Thoracic aorta (tissue), 2 donors: ENCODE results near the gene RUFY4. TPM values are rescaled to one million over a fixed set of nuclear protein-coding genes. Genes with fewer than 3 reads are reported as not detected.

ENCODE experiments used
- ATAC-seq: fragments of 150-250 bp; one replicate; pipeline ENCODE4 v1.8.0; 2017; ENCODE audit warnings: low read depth; ENCODE audit not compliant: insufficient number of reproducible peaks, low FRiP score
- DNase-seq: peaks from one replicate; pipeline ENCODE4 v3.0.0-alpha.2; 2020; ENCODE audit warnings: low spot score
- H3K27ac ChIP-seq, 2 donors: fragments of 200-600 bp; sonication (generic); 1 replicate in 1 of 2; 2 replicates in 1 of 2; pipeline ENCODE4 v1.5.1; 2016; ENCODE audit warnings: mild to moderate bottlenecking in 2 of 2, moderate library complexity in 2 of 2
- H3K27me3 ChIP-seq: fragments of 200-600 bp; sonication (generic); replicated peaks from 2 replicates; pipeline ENCODE4 v1.6.0; 2016; ENCODE audit warnings: mild to moderate bottlenecking; ENCODE audit not compliant: insufficient read depth
- H3K36me3 ChIP-seq: fragments of 200-600 bp; sonication (generic); one replicate; pipeline ENCODE4 v1.5.1; 2016
- H3K4me1 ChIP-seq, 2 donors: fragments of 200-600 bp; sonication (generic); 1 replicate in 1 of 2; 2 replicates in 1 of 2; pipeline versions ENCODE4 v1.5.1 to v1.6.0; 2016; ENCODE audit warnings: low read depth in 2 of 2, mild to moderate bottlenecking in 1 of 2; ENCODE audit not compliant: control insufficient read depth in 1 of 2
- H3K4me3 ChIP-seq: fragments of 200-600 bp; sonication (generic); 2 replicates; pipeline ENCODE4 v1.5.1; 2016; ENCODE audit warnings: mild to moderate bottlenecking
- H3K9me3 ChIP-seq: fragments of 200-600 bp; sonication (generic); 2 replicates; pipeline ENCODE4 v1.5.1; 2016
- CTCF ChIP-seq: fragments of 200-600 bp; sonication (generic); IDR thresholded peaks from one replicate; pipeline ENCODE4 v1.5.1; 2019; ENCODE audit warnings: antibody characterized with exemption
- total RNA-seq, 2 donors: library from RNA; depleted of rRNA; stranded (reverse); fragments of >200 nt; gene quantifications; one replicate each; pipeline versions ENCODE4 v1.1.0 to v1.2.3, GENCODE V29; 2016

RUFY4 gene
- total RNA-seq, 2 donors from 2014 or later = 0.68 TPM; not detected in 1

- Histone ChIP-seq H3K36me3 (no peaks in the 10 kb centered on the region), H3K4me3 (no peak overlapping the region), H3K9me3 (no peaks in the 10 kb centered on the region), H3K4me1 (peaks cover 10 to 44% of the 10 kb centered on the region in 2 donors), H3K27ac (peak overlapping the region; percentile 21 to 44), H3K27me3 (no peaks in the 10 kb centered on the region)
- no peak for DNase-seq
- TF ChIP-seq CTCF = no peak
- ATAC-seq = no peak
Observed at GRCh38 chr2:218031771-218032257, 37.2 kb upstream of the RUFY4 start.

- Histone ChIP-seq H3K4me3 (no peak overlapping the region), H3K9me3 (no peaks in the 10 kb centered on the region), H3K36me3 (no peaks in the 10 kb centered on the region), H3K27me3 (no peaks in the 10 kb centered on the region), H3K4me1 (peaks cover 10 to 41% of the 10 kb centered on the region in 2 donors), H3K27ac (peak overlapping the region in 1 of 2 donors; percentile 44)
- no peak for DNase-seq
- TF ChIP-seq CTCF = no peak
- no peak for ATAC-seq
Observed at GRCh38 chr2:218032336-218033171, 36.5 kb upstream of the RUFY4 start.

- no peak overlapping the region for H3K4me3 ChIP-seq
- no peaks in the 10 kb centered on the region for H3K27me3 ChIP-seq
- ATAC-seq (no peak), DNase-seq (no peak)
- no peak overlapping the region for H3K27ac ChIP-seq
- no peaks in the 10 kb centered on the region for H3K9me3 ChIP-seq
- no peak for TF ChIP-seq CTCF
- H3K36me3 ChIP-seq = no peaks in the 10 kb centered on the region
- peaks cover 10 to 41% of the 10 kb centered on the region in 2 donors for H3K4me1 ChIP-seq
Observed at GRCh38 chr2:218033208-218033589, 35.9 kb upstream of the RUFY4 start.

GRCh38 chr2:218033590-218034496 is 35.2 kb upstream of the RUFY4 start:
- DNase-seq = no peak
- Histone ChIP-seq H3K4me3 (peak overlapping the region; percentile 65), H3K4me1 (peaks cover 6 to 36% of the 10 kb centered on the region in 2 donors), H3K27ac (no peak overlapping the region), H3K27me3 (no peaks in the 10 kb centered on the region), H3K36me3 (no peaks in the 10 kb centered on the region), H3K9me3 (no peaks in the 10 kb centered on the region)
- TF ChIP-seq CTCF = no peak
- ATAC-seq = no peak
